Measurements from ENCODE around the gene CFLAR. TPM values are rescaled to one million over a fixed set of nuclear protein-coding genes. Genes with fewer than 3 reads are reported as not detected.

CFLAR gene
- total RNA-seq, 1 experiment from 2014 or later = 7.6 TPM

DNA sequence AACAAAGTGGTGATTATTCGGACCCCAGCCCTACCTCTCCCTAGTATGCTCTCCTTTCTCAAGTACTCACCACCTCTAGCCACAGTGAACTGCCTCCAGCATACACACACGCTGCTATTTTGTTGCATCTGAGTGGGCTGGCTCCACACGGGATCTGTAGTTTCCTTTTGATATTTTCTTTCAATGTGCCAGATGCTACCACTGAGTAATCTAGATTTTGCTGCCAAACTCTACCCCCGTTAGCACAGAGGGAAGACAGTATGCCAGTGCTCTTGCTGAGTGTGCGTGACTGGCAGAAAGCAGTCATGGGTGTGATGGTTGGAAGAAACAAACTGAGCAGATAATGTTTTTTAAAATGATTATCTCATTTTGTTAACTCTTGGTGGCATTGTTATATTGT is 11.6 kb downstream of the CFLAR start:
- H2BK5ac ChIP-seq (ENCODE audit: insufficient read length, low read length) = no peak overlapping the region
- H3K56ac ChIP-seq (ENCODE audit: insufficient read length, low read depth, low read length) = no peak overlapping the region
- H3K79me2 ChIP-seq (ENCODE audit: insufficient read depth, low read length) = no peaks in the 10 kb centered on the region
- no peak overlapping the region for H3K18ac ChIP-seq (ENCODE audit: insufficient read length, low read depth, low read length)
- TF ChIP-seq, protein P1, sequence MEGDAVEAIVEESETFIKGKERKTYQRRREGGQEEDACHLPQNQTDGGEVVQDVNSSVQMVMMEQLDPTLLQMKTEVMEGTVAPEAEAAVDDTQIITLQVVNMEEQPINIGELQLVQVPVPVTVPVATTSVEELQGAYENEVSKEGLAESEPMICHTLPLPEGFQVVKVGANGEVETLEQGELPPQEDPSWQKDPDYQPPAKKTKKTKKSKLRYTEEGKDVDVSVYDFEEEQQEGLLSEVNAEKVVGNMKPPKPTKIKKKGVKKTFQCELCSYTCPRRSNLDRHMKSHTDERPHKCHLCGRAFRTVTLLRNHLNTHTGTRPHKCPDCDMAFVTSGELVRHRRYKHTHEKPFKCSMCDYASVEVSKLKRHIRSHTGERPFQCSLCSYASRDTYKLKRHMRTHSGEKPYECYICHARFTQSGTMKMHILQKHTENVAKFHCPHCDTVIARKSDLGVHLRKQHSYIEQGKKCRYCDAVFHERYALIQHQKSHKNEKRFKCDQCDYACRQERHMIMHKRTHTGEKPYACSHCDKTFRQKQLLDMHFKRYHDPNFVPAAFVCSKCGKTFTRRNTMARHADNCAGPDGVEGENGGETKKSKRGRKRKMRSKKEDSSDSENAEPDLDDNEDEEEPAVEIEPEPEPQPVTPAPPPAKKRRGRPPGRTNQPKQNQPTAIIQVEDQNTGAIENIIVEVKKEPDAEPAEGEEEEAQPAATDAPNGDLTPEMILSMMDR (conservative IDR thresholded peaks at IDR 0.05) = no peak
- H4K8ac ChIP-seq (replicated peaks; ENCODE audit: insufficient read length, low read depth, low read length) = no peak overlapping the region
- H3K9ac ChIP-seq (ENCODE audit: extremely low read depth, insufficient read length, low read length) = no peak overlapping the region
- H3K4me2 ChIP-seq (ENCODE audit: insufficient read depth, insufficient read length, low read length) = no peak overlapping the region
- H3K79me1 ChIP-seq (ENCODE audit: insufficient read depth, low read depth, low read length, poor library complexity, severe bottlenecking) = no peaks in the 10 kb centered on the region
- no peak overlapping the region for H3K4ac ChIP-seq (ENCODE audit: low read depth, low read length)
- Mint-ChIP-seq H3K9me3 (no peaks in the 10 kb centered on the region; a peak in 1 of 5 replicates), H3K4me3 (no peak overlapping the region), H3K36me3 (ENCODE audit: insufficient read depth in 1 of 3, low read depth in 3 of 3) (no peaks in the 10 kb centered on the region), H3K27me3 (ENCODE audit: low read depth) (no peaks in the 10 kb centered on the region; the same call in 1 of the 2 replicates), H3K4me1 (peaks cover 42 to 49% of the 10 kb centered on the region in 2 experiments), H3K27ac (no peak overlapping the region)
- no peak overlapping the region for H3K27ac ChIP-seq (ENCODE audit: insufficient read length, low read depth, low read length)
- H2BK15ac ChIP-seq (ENCODE audit: low read depth, low read length) = no peak overlapping the region
- no peaks in the 10 kb centered on the region for H3K23me2 ChIP-seq (ENCODE audit: insufficient read length, low read depth, low read length, poor library complexity, severe bottlenecking)
- no peak overlapping the region for H2BK120ac ChIP-seq (ENCODE audit: low read depth, low read length, poor library complexity, severe bottlenecking)
- WGBS (ENCODE audit: extremely low coverage, insufficient read length, low lambda C conversion rate) = no CpG with 5 or more reads among the region's 5 CpGs
- H2AFZ ChIP-seq (ENCODE audit: low read length) = no peak overlapping the region
- no peak overlapping the region for H2AK5ac ChIP-seq (ENCODE audit: insufficient read length, low read length)
- H2BK20ac ChIP-seq (ENCODE audit: low read depth, low read length, poor library complexity, severe bottlenecking) = no peak overlapping the region
- no peak overlapping the region for H2BK12ac ChIP-seq (ENCODE audit: insufficient read length, low read depth, low read length)
- H3T11ph ChIP-seq (ENCODE audit: low read length) = no peak overlapping the region
- H4K20me1 ChIP-seq (ENCODE audit: control insufficient read depth, insufficient read depth, insufficient read length) = no peaks in the 10 kb centered on the region
- no peaks in the 10 kb centered on the region for H3K27me3 ChIP-seq (ENCODE audit: insufficient read depth, low read length)
- H3K4me1 ChIP-seq (ENCODE audit: insufficient read depth, low read length) = peaks cover 10% of the 10 kb centered on the region
- no peaks in the 10 kb centered on the region for H3K9me3 ChIP-seq (ENCODE audit: control insufficient read depth, low read depth, low read length)
- H4K5ac ChIP-seq (ENCODE audit: insufficient read length, low read depth, low read length) = no peak overlapping the region
- H4K91ac ChIP-seq (ENCODE audit: insufficient read length, low read depth, low read length) = no peak overlapping the region
- no peak for DNase-seq
- no peak overlapping the region for H3K23ac ChIP-seq (ENCODE audit: insufficient read length, low read depth, low read length)
- no peak overlapping the region for H3K14ac ChIP-seq (ENCODE audit: insufficient read depth, low read length)

All from H9 (cell line).